ENCODE measurements around the gene STK38. TPM values are rescaled to one million over a fixed set of nuclear protein-coding genes. Genes with fewer than 3 reads are reported as not detected.
A peak's percentile ranks its signal among the peaks of the same experiment; 100 is the strongest.

Gene STK38
- total RNA-seq, 4 donors from 2014 or later: 57.8 to 107 (median 87.9) TPM

- Histone ChIP-seq H3K27me3 (no peaks in the 10 kb centered on the region), H3K9me3 (no peaks in the 10 kb centered on the region), H3K4me1 (peaks cover 0 to 31% (median 8%) of the 10 kb centered on the region in 4 donors), H3K4me3 (no peak overlapping the region), H3K27ac (peak overlapping the region in 1 of 4 donors; percentile 98), H3K36me3 (no peaks in the 10 kb centered on the region)
- no peak for DNase-seq
- no peak for TF ChIP-seq POLR2A (IDR thresholded peaks at IDR 0.05)
- TF ChIP-seq, protein P1, sequence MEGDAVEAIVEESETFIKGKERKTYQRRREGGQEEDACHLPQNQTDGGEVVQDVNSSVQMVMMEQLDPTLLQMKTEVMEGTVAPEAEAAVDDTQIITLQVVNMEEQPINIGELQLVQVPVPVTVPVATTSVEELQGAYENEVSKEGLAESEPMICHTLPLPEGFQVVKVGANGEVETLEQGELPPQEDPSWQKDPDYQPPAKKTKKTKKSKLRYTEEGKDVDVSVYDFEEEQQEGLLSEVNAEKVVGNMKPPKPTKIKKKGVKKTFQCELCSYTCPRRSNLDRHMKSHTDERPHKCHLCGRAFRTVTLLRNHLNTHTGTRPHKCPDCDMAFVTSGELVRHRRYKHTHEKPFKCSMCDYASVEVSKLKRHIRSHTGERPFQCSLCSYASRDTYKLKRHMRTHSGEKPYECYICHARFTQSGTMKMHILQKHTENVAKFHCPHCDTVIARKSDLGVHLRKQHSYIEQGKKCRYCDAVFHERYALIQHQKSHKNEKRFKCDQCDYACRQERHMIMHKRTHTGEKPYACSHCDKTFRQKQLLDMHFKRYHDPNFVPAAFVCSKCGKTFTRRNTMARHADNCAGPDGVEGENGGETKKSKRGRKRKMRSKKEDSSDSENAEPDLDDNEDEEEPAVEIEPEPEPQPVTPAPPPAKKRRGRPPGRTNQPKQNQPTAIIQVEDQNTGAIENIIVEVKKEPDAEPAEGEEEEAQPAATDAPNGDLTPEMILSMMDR (IDR thresholded peaks at IDR 0.05): no peak
These were observed 1.1 kb upstream of the STK38 start for GRCh38 chr6:36548401-36548743.

DNA sequence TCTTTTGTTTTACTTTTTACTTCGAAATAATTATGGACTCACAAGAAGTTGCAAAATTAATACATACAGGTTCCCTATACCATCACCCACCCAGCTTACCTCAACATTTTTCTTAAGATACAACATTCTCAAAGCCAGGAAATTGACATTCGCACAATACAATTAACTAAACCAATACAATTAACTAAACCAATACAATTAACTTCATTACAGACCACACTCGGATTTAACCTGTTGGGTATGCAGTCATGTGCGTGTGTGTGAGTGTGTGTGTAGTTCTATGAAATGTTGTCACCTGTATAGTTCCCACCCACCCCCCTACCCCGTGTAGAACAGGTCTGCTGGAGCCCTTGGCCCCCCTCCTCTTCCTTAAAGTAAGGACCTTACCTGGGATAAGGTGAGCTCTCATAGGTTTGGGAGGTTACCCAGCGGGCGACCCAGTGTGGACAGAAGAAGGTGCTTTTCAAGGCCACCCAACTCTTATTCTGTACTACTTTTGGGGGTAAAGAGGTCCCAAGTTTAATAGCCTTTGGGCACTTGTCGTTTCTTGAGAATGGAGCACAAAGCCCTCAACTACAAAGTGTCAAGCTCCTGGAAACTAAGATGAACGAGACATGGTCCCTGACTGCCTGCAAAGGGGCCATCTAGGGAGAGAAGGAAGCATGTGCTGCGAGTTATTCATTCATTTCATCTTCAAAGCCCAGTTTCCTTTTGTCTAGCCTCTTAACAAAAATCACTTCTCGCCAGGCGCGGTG is 544 bp upstream of the STK38 start:
- Histone ChIP-seq H3K27me3 (no peaks in the 10 kb centered on the region), H3K9me3 (no peaks in the 10 kb centered on the region), H3K27ac (peak overlapping the region; percentile 92 to 98 (median 96)), H3K36me3 (no peaks in the 10 kb centered on the region), H3K4me3 (peak overlapping the region in 3 of 4 donors; percentile 70 to 96 (median 79)), H3K4me1 (peaks cover 0 to 34% (median 8%) of the 10 kb centered on the region in 4 donors)
- DNase-seq: no peak
- no peak for TF ChIP-seq POLR2A (IDR thresholded peaks at IDR 0.05)
- TF ChIP-seq, protein P1 (IDR thresholded peaks at IDR 0.05): no peak

DNA sequence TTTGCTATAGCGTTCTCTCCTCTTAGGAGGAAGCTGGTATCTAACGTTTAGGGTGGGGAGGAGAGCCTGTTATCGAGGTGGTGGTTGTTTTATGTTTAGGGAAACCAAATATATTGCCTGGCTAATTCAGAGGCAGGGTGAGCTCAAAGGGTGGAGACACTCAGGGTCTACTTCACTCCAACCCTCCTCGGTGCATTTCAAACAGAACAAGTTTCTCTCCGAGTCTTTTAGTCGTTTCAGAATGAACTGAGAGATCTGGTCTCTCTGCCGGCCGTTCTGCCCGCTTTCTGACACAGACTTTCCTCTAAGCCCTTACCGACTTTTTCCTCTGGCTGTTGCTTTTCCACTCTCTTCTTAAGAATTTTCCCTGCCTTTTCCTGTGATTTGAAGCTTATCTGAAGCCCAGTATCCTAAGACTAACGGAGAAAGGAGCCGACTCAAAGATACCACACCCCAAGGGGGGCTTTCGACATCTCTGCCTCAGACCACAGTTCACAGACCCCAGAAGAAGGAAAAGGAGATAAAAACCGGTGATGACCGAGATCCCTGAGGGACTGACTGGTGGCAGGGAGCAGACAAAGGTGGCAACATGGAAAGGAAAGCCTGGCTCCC is 865 bp downstream of the STK38 start:
- DNase-seq: peak in 1 of 3 donors; percentile 24
- Histone ChIP-seq H3K36me3 (peaks cover 0 to 1% (median 0%) of the 10 kb centered on the region in 3 donors), H3K27ac (peak overlapping the region; percentile 92 to 98 (median 96)), H3K4me1 (peaks cover 0 to 38% (median 11%) of the 10 kb centered on the region in 4 donors), H3K27me3 (no peaks in the 10 kb centered on the region), H3K9me3 (no peaks in the 10 kb centered on the region), H3K4me3 (peak overlapping the region; percentile 70 to 96 (median 82))
- TF ChIP-seq, protein P1 (IDR thresholded peaks at IDR 0.05): no peak
- TF ChIP-seq POLR2A (IDR thresholded peaks at IDR 0.05): no peak

- H3K27ac ChIP-seq: peak overlapping the region; percentile 92 to 98 (median 96)
- peak overlapping the region; percentile 70 to 96 (median 82) for H3K4me3 ChIP-seq
- no peaks in the 10 kb centered on the region for H3K9me3 ChIP-seq
- no peak for TF ChIP-seq POLR2A (IDR thresholded peaks at IDR 0.05)
- TF ChIP-seq, protein P1 (IDR thresholded peaks at IDR 0.05): no peak
- peaks cover 0 to 6% (median 0%) of the 10 kb centered on the region in 3 donors for H3K36me3 ChIP-seq
- peaks cover 0 to 40% (median 11%) of the 10 kb centered on the region in 4 donors for H3K4me1 ChIP-seq
- DNase-seq: no peak
- no peaks in the 10 kb centered on the region for H3K27me3 ChIP-seq
These were observed 1.4 kb downstream of the STK38 start for GRCh38 chr6:36545767-36546307.

- Histone ChIP-seq H3K36me3 (peaks cover 0 to 22% (median 0%) of the 10 kb centered on the region in 3 donors), H3K27me3 (no peaks in the 10 kb centered on the region), H3K9me3 (no peaks in the 10 kb centered on the region), H3K4me3 (peak overlapping the region in 3 of 4 donors; percentile 2 to 70 (median 44)), H3K27ac (peak overlapping the region; percentile 4 to 98 (median 78)), H3K4me1 (peaks cover 0 to 44% (median 11%) of the 10 kb centered on the region in 4 donors)
- TF ChIP-seq, protein P1 (IDR thresholded peaks at IDR 0.05): no peak
- peak in 2 of 3 donors; percentile 75 for DNase-seq
These were observed 3.1 kb downstream of the STK38 start for GRCh38 chr6:36544228-36544627.
